GM21381 (cell line): ENCODE results near the gene GRHPR.
"Not testable (repeated sequence)": the region's sequence is repeated elsewhere in the genome, so short reads cannot be mapped to it uniquely, and the experiment has no call there.

Source experiments
- ATAC-seq: cut with Tn5 transposase; IDR thresholded peaks from one replicate; pipeline ENCODE4 v1.9.1; 2021; ENCODE audit warnings: mild to moderate bottlenecking, moderate library complexity; ENCODE audit not compliant: unreplicated experiment

Gene GRHPR

DNA sequence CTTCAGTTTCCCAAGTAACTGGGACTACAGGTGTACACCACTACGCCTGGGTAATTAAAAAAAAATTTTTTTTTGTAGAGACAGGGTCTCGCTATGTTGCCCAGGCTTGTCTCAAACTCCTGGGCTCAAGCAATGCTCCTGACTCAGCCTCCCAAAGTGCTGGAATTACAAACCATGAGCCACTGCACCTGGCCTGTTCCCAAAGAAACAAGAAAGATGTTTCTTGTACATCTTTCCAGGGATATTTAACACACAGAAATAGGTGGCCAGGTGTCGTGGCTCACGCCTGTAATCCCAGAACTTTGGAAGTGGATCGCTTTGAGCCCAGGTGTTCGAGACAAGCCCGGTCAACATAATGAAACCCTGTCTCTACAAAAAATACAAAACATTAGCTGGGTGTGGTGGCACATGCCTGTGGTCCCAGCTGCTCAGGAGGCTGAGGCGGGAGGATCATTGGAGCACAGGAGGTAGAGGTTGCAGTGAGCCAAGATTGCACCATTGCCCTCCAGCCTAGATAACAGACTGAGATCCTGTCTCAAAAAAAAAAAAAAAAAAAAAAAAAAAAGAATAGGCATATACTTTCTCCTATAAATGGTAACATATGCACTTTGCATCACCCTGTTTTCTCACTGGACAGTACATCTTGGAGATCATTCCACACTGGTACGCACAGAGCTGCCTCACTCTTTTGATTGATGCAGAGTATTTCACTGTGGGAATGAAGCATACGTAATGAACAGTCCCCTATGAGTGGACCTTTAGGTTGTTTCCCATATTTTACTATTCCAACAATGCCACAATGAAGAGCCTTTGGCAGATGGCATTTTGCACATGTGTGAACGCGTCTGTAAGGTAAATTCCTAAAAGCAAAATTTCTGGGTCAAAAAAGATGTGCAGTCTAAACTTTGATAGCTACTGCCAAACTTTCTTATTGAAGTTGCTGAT, 2.0 kb upstream of the GRHPR start:
- no peak for ATAC-seq

GRCh38 chr9:37421914-37422288, 595 bp upstream of the GRHPR start:
- no peak for ATAC-seq

DNA sequence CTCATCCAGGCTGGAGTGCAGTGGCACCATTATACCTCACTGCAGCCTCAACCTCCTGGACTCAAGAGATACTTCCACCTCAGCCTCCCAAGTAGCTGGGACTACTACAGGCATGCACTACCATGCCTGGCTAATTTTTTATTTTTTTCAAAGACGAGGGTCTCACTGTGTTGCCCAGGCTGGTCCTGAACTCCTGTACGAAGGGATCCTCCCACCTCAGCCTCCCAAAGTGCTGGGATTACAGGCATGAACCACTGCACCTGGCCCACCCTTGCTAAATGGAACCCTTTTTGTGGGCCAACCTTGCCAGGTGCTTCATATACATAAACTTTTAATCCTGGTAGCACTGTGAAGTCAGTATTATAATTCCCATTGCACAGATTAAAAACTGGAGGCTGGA, 1.0 kb downstream of the GRHPR start:
- no peak for ATAC-seq

- no peak for ATAC-seq
These were observed 1.7 kb downstream of the GRHPR start for GRCh38 chr9:37424204-37424685.

- ATAC-seq: no peak
These were observed 2.3 kb downstream of the GRHPR start for GRCh38 chr9:37424686-37425297.

DNA sequence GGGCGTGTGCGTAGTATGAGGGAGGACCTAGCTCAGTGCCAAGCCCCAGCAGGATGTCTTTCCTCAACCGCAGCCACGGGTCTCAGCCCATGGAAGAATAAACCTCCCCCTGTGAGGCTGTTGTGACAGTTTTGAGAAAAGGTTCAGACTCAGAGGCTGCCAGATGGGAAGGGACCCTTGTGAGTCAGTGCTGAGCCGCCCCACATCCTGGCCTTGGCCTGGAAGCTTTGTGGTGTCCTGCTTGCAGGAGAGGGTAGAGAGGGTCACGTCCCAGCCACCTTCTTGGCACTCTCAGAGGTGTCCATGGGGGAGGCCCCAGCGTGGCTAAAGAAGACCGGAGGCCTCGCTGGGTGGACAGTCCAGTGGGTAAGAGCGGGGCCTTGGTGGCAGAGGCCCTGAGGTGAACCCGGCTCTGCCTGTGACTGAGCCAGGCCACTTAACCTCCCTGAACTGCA, 2.8 kb downstream of the GRHPR start:
- ATAC-seq: no peak

DNA sequence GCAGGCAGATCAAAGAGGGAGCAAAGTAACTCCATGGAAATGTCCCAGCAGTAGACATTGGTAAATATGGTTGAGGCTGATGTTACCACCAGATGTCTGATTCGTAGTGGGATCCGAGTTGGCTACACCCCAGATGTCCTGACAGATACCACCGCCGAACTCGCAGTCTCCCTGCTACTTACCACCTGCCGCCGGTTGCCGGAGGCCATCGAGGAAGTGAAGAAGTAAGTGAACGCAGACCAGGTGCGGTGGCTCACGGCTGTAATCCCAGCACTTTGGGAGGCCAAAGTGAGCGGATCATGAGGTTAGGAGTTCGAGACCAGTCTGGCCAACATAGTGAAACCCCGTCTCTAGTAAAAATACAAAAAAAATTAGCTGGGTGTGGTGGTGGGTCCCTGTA, 3.9 kb downstream of the GRHPR start:
- not testable (repeated sequence) for ATAC-seq

GRCh38 chr9:37426846-37427245, 4.3 kb downstream of the GRHPR start:
- ATAC-seq: no peak

DNA sequence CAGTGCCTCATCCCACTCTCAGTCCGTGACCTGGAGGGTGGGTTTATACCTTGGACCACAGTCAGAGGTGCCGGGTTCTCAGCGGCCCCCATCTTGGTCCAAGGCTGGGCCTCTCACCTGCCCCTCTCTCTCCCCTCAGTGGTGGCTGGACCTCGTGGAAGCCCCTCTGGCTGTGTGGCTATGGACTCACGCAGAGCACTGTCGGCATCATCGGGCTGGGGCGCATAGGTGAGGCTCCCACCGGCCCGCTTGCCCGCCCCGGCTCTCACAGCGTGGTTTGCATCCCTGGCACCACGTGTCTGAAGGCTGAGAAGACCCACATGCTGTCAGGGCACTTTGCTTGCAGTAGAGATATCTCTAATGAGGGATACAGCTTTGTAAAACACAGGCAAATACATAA, 5.8 kb downstream of the GRHPR start:
- ATAC-seq: no peak

GRCh38 chr9:37429441-37430285, 7.2 kb downstream of the GRHPR start:
- no peak for ATAC-seq

DNA sequence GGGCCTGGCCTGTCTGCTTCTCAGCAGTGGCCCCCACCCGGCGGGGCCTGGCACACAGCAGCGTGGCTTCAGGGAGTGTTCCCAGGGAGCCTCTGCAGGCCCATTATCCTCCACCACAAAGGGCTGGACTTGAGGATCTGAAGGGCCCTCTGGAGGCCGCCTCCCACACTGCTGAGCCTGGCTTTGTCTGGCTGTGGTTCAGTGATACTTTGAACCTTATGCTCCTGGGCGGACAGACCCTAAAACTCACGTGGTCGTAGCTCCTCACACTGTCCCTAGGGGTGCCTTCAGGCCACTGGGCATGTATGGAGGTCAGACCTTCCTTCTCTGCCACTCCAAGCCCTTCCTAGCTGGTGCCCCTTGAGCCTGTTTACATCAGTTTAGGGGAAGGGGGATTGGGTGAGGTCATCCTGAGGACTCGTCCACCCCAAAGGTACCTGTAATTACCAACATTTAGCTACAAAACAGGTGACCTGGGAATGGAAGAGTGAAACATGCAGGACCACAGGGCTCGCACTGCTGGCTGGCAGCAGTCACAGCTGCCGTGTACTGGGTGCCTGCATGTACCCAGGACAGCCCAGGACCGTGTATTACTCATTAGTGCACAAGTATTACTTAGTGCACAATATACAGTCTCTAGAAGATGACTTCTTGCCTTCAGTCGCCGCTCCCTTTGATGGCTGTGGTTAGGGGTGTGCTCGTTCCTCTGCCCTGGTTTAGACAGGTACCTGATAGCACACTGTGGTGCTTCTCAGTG, 8.5 kb downstream of the GRHPR start:
- ATAC-seq: no peak

DNA sequence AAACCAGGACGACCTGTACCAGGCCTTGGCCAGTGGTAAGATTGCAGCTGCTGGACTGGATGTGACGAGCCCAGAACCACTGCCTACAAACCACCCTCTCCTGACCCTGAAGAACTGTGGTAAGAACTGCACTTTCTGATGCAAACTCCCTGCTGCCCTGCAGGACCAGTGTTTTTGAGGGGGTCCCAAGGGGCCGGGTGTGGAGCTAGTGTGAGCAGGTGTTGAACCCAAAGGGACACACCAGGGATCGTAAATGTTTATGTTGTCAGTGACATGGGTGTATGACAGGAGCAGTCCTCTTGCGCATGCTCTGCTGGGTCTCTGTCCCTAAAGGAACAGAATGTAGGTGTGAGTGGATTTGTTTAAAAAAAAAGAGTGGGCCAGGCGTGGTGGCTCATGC, 9.5 kb downstream of the GRHPR start:
- no peak for ATAC-seq

- ATAC-seq: no peak
These were observed 11.4 kb downstream of the GRHPR start for GRCh38 chr9:37433867-37434371.

DNA sequence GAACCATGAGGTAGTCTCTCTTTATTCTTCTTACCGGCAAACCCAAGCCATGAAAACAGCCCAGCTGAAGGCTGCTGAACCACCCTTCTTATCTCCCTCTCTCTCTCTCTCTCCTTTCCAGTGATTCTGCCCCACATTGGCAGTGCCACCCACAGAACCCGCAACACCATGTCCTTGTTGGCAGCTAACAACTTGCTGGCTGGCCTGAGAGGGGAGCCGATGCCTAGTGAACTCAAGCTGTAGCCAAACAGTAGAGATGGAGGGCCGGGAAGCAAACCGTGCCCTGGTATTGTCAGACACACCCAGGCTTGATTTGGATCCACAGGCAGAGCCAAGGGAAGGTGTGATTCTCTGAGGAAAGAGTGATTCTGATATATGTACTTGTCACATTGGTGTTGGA, 14.0 kb downstream of the GRHPR start:
- ATAC-seq: no peak

DNA sequence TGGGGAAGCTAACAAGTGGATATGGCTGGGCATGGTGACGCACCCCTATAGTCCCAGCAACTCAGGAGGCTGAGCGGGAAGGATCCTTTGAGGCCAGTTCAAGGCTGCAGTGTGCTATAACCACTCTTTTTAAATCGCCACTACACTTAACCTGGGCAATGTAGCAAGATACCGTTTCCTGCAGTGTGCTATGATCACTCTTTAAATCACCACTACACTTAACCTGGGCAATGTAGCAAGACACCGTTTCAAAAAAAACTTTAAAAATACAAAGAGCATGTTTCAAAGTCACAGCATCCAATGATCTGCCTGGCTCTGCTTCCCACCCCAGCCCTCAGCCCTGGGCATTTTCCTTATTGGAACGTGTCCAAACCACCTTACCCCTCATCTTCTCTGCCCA, 14.5 kb downstream of the GRHPR start:
- ATAC-seq: no peak

- ATAC-seq: no peak
These were observed 15.1 kb downstream of the GRHPR start for GRCh38 chr9:37437621-37438020.

DNA sequence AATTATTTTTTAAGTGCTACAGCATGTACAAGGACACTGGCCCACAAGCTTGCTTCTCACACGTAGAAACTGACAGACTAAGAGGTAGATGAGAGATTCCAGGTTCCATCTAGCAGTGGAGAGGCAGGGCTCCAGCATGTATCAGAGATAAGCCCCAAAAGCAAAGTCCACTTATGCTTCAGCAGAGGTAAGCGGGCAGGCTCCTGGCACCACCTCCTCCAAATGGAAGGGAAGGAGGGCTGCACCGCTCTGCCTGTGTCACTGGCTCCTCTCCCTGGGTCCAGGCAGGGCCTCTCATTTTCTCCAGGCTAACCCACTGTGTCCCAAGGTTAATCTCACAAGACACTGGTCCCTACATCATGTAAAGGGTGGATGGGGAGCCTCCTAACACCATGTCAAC, 15.9 kb downstream of the GRHPR start:
- ATAC-seq: no peak

DNA sequence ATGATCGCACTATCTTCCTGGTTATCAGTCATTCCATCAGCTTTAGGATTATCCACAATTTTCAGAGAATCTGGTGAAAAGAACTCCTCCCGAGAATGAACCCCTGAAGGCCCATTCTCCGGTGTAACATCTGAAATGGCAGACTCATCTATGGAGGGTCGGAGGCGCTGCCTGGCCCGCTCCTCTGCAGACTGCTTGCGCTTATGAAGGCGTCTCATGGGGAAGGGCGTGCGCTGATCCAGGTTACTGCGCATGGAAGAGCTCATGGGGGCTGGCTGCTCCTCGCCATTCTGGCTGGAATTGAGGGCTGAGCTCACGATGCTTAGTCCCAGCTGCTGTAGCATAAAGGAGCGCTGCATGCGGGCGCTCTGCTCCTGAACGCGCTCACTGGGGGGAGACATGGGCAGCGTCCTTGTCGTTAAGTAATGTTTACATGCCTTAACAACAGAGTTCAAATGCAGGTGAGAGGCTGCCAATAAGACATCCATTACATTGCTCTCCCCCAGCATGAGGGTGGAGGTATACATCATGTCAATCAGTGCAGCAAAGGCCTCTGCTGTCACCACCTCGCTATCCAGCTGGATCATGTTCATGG, 19.4 kb downstream of the GRHPR start:
- ATAC-seq: no peak

GRCh38 chr9:37442556-37442955, 20.1 kb downstream of the GRHPR start:
- ATAC-seq: no peak

DNA sequence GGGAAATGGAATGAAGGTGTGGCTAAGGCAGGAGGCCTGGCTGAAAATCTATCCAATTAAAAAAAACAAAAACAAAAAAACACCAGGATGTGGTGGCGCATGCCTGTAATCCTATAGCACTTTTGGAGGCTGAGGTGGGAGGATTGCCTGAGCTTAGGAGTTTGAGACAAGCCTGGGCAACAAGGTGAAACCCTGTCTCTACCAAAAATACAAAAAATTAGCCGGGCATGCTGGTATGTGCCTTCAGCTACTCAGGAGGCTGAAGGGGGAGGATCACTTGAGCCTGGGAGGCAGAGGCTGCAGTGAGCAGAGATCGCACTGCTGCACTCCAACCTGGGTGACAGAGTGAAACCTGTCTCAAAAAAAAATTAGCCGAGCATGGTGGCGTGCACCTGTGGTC, 21.1 kb downstream of the GRHPR start:
- no peak for ATAC-seq
